HL-60 (cell line): ENCODE data around the gene RNASE1.

Experiments
- DNase-seq, 2 experiments: peaks; one replicate each; pipeline ENCODE4 v3.0.0-alpha.2; 2010 to 2020; ENCODE audit warnings: low read depth in 1 of 2, low spot score in 1 of 2
- H3K27ac ChIP-seq: fragments of 250-450 bp; sonication (Bioruptor Pico); replicated peaks from 2 replicates; pipeline ENCODE4 v1.5.1; 2020; ENCODE audit warnings: mild to moderate bottlenecking, moderate library complexity
- H3K27me3 ChIP-seq: fragments of 250-450 bp; sonication (Bioruptor Pico); 2 replicates; pipeline ENCODE4 v1.5.1; 2021; ENCODE audit warnings: mild to moderate bottlenecking, moderate library complexity; ENCODE audit not compliant: insufficient read depth, poor library complexity, severe bottlenecking
- H3K4me3 ChIP-seq: replicated peaks from 2 replicates; pipeline ENCODE4 v1.5.1; 2011; ENCODE audit warnings: mild to moderate bottlenecking, control low read depth, low read length; ENCODE audit not compliant: insufficient read depth
- CTCF ChIP-seq: IDR thresholded peaks from one replicate; pipeline ENCODE4 v1.5.1; 2011; ENCODE audit warnings: low read length, control low read depth, inconsistent platforms; ENCODE audit not compliant: insufficient read depth
- GABPA ChIP-seq: IDR thresholded peaks from 2 replicates; pipeline ENCODE4 v1.6.1; 2012; ENCODE audit warnings: low read depth
- POLR2AphosphoS5 ChIP-seq: IDR thresholded peaks from 2 replicates; pipeline ENCODE4 v1.6.1; 2012; ENCODE audit warnings: low read depth
- REST ChIP-seq: IDR thresholded peaks from 2 replicates; pipeline ENCODE4 v1.6.1; 2012; ENCODE audit warnings: low read depth; ENCODE audit not compliant: insufficient replicate concordance
- SPI1 ChIP-seq: IDR thresholded peaks from 2 replicates; pipeline ENCODE4 v1.6.1; 2012; ENCODE audit warnings: low read depth, mild to moderate bottlenecking, borderline replicate concordance

RNASE1 gene

GRCh38 chr14:20751963-20752562 is 50.6 kb downstream of the RNASE1 start:
- DNase-seq = no peak
- TF ChIP-seq CTCF = no peak
- no peak for TF ChIP-seq GABPA
- no peak for TF ChIP-seq SPI1
- no peak for TF ChIP-seq POLR2AphosphoS5
- TF ChIP-seq REST = no peak
- H3K27me3 ChIP-seq = no peaks in the 10 kb centered on the region
- H3K27ac ChIP-seq = no peak overlapping the region
- no peak overlapping the region for H3K4me3 ChIP-seq
